Fibroblast of the aortic adventitia (primary cell): Measurements from ENCODE around the gene MVB12B. TPM values are rescaled to one million over a fixed set of nuclear protein-coding genes. Genes with fewer than 3 reads are reported as not detected.

Experiments
- DNase-seq: peaks from one replicate; pipeline ENCODE4 v3.0.0-alpha.2; 2010; ENCODE audit warnings: low read depth
- H3K4me3 ChIP-seq: 2 replicates; pipeline ENCODE4 v1.5.1; 2011; ENCODE audit warnings: low read depth, mild to moderate bottlenecking, control low read depth, low read length, moderate library complexity
- total RNA-seq: library from RNA; depleted of rRNA; stranded (reverse); fragments of >200 nt; gene quantifications from 2 replicates; pipeline ENCODE4 v1.2.3, GENCODE V29; 2012; ENCODE audit warnings: low replicate concordance
- TF ChIP-seq, protein P1 (sequence below): IDR thresholded peaks from 2 replicates; pipeline ENCODE4 v1.5.1; 2011; ENCODE audit warnings: mild to moderate bottlenecking, low read length, control low read depth, inconsistent platforms; ENCODE audit not compliant: insufficient read depth

MVB12B gene
- total RNA-seq, 1 donor, result 3.5 TPM

DNA sequence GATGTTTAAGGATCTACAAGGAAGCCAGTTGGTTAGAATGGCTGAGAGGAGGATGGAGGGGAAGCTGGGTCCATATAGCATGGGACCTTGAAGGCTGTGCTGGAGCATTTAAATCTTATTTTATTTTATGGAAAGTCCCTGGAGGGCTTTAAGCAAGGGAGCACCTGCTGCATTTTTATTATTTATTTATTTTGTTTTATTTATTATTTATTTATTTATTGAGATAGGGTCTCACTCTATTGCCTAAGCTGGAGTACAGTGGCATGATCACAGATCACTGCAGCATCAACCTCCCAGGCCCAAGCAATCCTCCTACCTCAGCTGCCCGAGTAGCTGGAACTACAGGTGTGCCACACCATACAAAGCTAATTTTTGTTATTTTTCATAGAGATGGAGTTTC, 4.9 kb upstream of the MVB12B start:
- DNase-seq, result no peak
- H3K4me3 ChIP-seq, result no peak overlapping the region
- TF ChIP-seq, protein P1, sequence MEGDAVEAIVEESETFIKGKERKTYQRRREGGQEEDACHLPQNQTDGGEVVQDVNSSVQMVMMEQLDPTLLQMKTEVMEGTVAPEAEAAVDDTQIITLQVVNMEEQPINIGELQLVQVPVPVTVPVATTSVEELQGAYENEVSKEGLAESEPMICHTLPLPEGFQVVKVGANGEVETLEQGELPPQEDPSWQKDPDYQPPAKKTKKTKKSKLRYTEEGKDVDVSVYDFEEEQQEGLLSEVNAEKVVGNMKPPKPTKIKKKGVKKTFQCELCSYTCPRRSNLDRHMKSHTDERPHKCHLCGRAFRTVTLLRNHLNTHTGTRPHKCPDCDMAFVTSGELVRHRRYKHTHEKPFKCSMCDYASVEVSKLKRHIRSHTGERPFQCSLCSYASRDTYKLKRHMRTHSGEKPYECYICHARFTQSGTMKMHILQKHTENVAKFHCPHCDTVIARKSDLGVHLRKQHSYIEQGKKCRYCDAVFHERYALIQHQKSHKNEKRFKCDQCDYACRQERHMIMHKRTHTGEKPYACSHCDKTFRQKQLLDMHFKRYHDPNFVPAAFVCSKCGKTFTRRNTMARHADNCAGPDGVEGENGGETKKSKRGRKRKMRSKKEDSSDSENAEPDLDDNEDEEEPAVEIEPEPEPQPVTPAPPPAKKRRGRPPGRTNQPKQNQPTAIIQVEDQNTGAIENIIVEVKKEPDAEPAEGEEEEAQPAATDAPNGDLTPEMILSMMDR, result no peak

DNA sequence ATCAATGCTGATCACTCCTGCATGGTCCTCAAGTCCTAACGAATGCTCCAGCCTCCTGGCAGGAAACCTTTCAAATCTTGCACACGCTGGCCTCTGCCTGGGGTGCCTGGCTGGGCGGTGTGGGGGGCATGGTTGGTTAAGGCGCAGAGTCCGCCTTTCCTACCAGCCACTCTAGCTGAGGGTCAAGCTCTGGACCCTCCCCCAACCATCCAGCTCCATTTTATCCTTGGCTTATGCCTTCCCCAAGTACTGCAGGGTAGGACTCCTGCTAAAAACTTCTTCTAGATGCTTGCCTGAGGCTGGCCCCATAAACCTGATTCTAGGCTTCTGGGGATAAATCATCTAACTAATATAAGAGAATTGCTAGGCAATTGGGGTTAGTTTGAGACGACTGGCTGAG, 808 bp upstream of the MVB12B start:
- H3K4me3 ChIP-seq, result peak overlapping the region; percentile 64
- TF ChIP-seq, protein P1, result no peak
- no peak for DNase-seq

DNA sequence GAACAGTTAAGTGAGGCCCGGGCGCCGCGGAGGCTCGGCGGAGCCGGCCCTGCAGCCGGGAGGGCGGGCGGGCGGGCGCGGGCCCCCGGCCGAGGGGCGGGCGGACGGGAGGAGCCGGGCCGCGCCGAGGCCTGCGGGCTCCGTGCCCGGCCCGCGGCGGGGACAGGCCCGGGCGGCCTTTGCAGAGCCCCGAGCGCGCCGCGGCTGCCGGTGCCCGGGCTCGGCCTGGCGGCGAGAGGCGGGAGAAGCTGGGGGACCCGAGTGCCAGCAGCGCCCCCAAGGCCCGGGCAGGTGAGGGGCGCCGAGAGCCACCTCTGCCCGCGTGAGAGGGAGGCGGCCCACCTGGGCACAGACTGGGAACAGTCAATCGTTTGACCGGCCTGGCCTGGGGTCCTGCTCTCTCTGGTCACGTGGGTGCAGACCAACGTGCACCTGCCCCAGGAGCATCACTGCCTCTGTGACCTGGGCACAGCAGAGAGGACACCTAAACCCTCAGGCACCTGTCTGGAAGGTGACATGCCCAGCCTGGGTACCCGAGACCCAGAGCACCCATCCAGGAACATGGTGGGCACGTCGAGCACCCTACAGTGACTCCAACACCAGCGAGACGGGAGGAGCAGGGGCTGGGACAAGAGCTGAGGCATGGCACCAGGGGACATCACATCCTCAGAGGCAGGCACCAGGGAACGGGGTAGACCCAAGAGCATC, 531 bp downstream of the MVB12B start:
- TF ChIP-seq, protein P1, result no peak
- no peak for DNase-seq
- H3K4me3 ChIP-seq, result peak overlapping the region; percentile 66

DNA sequence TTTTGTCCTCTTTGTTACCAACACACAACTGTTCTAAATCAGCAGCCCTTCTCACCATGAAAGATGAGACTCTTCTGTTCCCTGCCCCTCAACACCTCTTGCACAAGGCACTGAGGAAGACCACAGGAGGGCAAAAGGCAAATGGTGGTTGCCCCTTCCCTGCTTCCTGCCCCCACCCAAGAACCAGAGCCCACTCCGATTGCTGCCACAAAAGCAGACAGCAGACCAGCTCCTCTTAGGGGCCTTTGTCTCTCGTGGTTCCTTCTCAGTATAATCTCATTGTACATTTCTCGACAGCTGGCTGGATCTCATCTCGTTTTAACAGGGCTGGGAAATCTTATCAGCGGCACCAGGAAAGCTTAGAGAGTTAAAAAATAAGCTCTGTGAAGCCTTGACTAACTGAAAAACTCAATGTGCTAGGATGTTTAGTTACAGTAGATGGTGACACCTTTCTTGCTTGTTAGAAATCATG, 1.1 kb downstream of the MVB12B start:
- peak overlapping the region; percentile 66 for H3K4me3 ChIP-seq
- DNase-seq, result no peak
- TF ChIP-seq, protein P1, result no peak

DNA sequence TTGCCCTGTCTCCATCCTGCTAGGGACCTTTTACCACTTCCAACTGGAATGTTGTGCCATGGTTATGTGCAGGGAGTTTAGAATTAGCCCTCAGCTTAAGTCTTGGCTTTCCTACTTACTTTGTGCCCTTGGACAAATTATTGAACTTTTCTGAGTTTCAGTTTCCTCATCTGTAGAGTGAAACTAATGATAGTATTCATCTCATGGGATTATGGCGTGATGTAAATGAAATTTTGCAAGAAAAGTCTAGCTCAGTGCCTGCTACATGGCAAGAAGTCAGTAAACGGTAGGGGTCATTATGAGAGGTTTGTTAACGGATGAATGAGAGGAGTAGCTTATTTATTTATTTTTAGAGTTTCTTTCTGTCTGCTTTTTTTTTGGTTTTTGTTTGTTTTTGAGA, 1.8 kb downstream of the MVB12B start:
- DNase-seq, result no peak
- no peak overlapping the region for H3K4me3 ChIP-seq
- TF ChIP-seq, protein P1, result no peak

DNA sequence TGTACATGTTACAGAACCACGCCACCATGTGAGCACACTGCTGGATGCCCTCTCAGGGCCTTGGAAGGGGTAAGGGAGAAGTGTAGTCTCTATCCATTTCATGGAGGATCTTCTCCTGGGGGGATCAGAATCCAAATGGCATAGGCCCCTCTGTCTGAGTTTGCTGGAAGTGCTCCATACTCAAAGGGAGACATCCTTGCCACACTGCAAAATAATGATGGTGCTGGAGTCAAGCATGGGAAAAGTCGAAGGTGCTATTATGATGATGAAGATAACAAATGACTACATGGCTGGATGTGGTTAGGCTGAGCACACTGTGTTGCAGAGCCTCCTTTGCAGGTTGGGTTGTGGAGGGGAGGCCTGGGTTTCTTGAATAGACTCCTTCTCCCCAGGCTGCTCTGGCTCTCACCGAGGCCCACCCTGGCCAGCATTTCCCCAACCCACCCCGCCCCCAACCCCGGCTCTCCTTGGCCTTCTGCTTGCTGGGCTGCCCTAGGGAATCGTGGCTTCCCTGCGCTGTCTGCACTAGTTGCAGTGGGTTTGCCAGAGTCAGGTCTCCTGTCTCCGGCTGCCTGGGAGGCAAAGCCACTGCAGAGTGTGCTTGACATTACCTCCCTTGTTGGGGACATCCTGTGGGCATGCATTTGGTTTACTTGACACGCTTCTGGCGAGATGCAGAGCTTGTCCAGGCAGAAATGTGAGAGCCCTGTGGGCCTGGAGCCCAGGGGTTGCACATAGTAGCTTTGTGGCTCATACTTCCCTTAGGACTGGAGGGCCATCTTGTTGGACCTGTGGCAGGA, 3.0 kb downstream of the MVB12B start:
- TF ChIP-seq, protein P1, result no peak
- no peak for DNase-seq
- no peak overlapping the region for H3K4me3 ChIP-seq
